A549 treated with AZD9567 at 1 μM for 4 hours (cell line): ENCODE results near the gene MIAT. TPM values are rescaled to one million over a fixed set of nuclear protein-coding genes. Genes with fewer than 3 reads are reported as not detected.

ENCODE experiments used
- total RNA-seq: library from RNA; stranded (reverse); fragments of 200-300 nt; extraction: Qiagen RNA extraction; gene quantifications from 5 replicates; pipeline ENCODE4 v1.2.3, GENCODE V29; 2022; ENCODE audit not compliant: insufficient read depth

MIAT gene
- 0.26 to 0.39 TPM (median 0.29 TPM) in 4 of 5 replicates, not detected in the other for total RNA-seq

GRCh38 chr22:26656891-26657851 lies at the start of gene MIAT:
TSS of gene MIAT (plus strand) at chr22:26657588.

GRCh38 chr22:26617271-26618199 lies 39.9 kb upstream of the MIAT start, which contains the start of gene CRYBB1:
TSS of gene CRYBB1 (minus strand) at chr22:26618027. CDS start at chr22:26616319, 1,708 bp downstream.

GRCh38 chr22:26621663-26622062 lies 35.7 kb upstream of the MIAT start, which contains the start of gene CRYBA4:
TSS of gene CRYBA4 (plus strand) at chr22:26621963. CDS start at chr22:26622597, 634 bp downstream.

Other genes with a start within 250 kb of the MIAT start
- gene ASPHD2, start 228.3 kb upstream of the MIAT start, total RNA-seq: 0.79 to 1.1 TPM (median 0.99 TPM) in 5 replicates
- gene HPS4, start 173.8 kb upstream of the MIAT start, total RNA-seq: 13.7 to 22.2 TPM (median 15.0 TPM) in 5 replicates
- gene SRRD, start 173.7 kb upstream of the MIAT start, total RNA-seq: 19.2 to 40.6 TPM (median 21.6 TPM) in 5 replicates
- gene TFIP11, start 145.1 kb upstream of the MIAT start, total RNA-seq: 23.3 to 31.1 TPM (median 24.8 TPM) in 5 replicates
- gene TPST2, start 67.5 kb upstream of the MIAT start, total RNA-seq: 10.7 to 14.5 TPM (median 10.9 TPM) in 5 replicates
- not detected in 5 replicates for gene CRYBB1, start 39.6 kb upstream of the MIAT start, total RNA-seq
- gene CRYBA4, start 35.6 kb upstream of the MIAT start, total RNA-seq: not detected in 5 replicates